H9 (cell line): ENCODE results near the gene ANKRD28. TPM values are rescaled to one million over a fixed set of nuclear protein-coding genes. Genes with fewer than 3 reads are reported as not detected.

Experiments
- DNase-seq: peaks from one replicate; pipeline ENCODE4 v3.0.0-alpha.2; 2017
- H2AFZ ChIP-seq: one replicate; pipeline ENCODE4 v1.6.1; 2013; ENCODE audit warnings: mild to moderate bottlenecking, low read length, control low read depth, moderate library complexity
- H2AK5ac ChIP-seq: 2 replicates; pipeline ENCODE4 v1.6.1; 2013; ENCODE audit warnings: low read length, control low read depth, mixed read lengths; ENCODE audit not compliant: insufficient read length
- H2BK120ac ChIP-seq: one replicate; pipeline ENCODE4 v1.6.1; 2013; ENCODE audit warnings: low read depth, mild to moderate bottlenecking, low read length, control low read depth, inconsistent platforms; ENCODE audit not compliant: poor library complexity, severe bottlenecking
- H2BK12ac ChIP-seq: 2 replicates; pipeline ENCODE4 v1.6.1; 2013; ENCODE audit warnings: low read length, control low read depth, mixed read lengths, low read depth; ENCODE audit not compliant: insufficient read length
- H2BK15ac ChIP-seq: 2 replicates; pipeline ENCODE4 v1.6.1; 2013; ENCODE audit warnings: low read depth, low read length, control low read depth
- H2BK20ac ChIP-seq: one replicate; pipeline ENCODE4 v1.6.1; 2013; ENCODE audit warnings: low read depth, mild to moderate bottlenecking, low read length, control low read depth, inconsistent platforms; ENCODE audit not compliant: poor library complexity, severe bottlenecking
- H2BK5ac ChIP-seq: 2 replicates; pipeline ENCODE4 v1.6.1; 2013; ENCODE audit warnings: low read length, control low read depth, mixed read lengths; ENCODE audit not compliant: insufficient read length
- H3K14ac ChIP-seq: 2 replicates; pipeline ENCODE4 v1.6.1; 2013; ENCODE audit warnings: low read length, control low read depth; ENCODE audit not compliant: insufficient read depth
- H3K18ac ChIP-seq: 2 replicates; pipeline ENCODE4 v1.6.1; 2013; ENCODE audit warnings: low read depth, mild to moderate bottlenecking, mixed read lengths, low read length, control low read depth; ENCODE audit not compliant: insufficient read length
- H3K23ac ChIP-seq: 2 replicates; pipeline ENCODE4 v1.6.1; 2013; ENCODE audit warnings: low read length, control low read depth, mixed read lengths, low read depth; ENCODE audit not compliant: insufficient read length
- H3K23me2 ChIP-seq: 2 replicates; pipeline ENCODE4 v1.6.1; 2013; ENCODE audit warnings: low read depth, mild to moderate bottlenecking, mixed read lengths, low read length, control low read depth; ENCODE audit not compliant: insufficient read length, poor library complexity, severe bottlenecking
- H3K27ac ChIP-seq: 2 replicates; pipeline ENCODE4 v1.5.1; 2013; ENCODE audit warnings: low read length, control low read depth, mixed read lengths, low read depth; ENCODE audit not compliant: insufficient read length
- H3K27me3 ChIP-seq: 2 replicates; pipeline ENCODE4 v1.6.1; 2013; ENCODE audit warnings: low read length, control low read depth, inconsistent platforms; ENCODE audit not compliant: insufficient read depth
- H3K4ac ChIP-seq: 2 replicates; pipeline ENCODE4 v1.6.1; 2013; ENCODE audit warnings: low read depth, mild to moderate bottlenecking, control low read depth, inconsistent platforms, low read length, moderate library complexity
- H3K4me1 ChIP-seq: 2 replicates; pipeline ENCODE4 v1.6.1; 2013; ENCODE audit warnings: low read length, control low read depth, inconsistent platforms; ENCODE audit not compliant: insufficient read depth
- H3K4me2 ChIP-seq: 2 replicates; pipeline ENCODE4 v1.6.1; 2013; ENCODE audit warnings: low read length, control low read depth, mixed read lengths; ENCODE audit not compliant: insufficient read length, insufficient read depth
- H3K56ac ChIP-seq: 2 replicates; pipeline ENCODE4 v1.6.1; 2013; ENCODE audit warnings: low read depth, mild to moderate bottlenecking, mixed read lengths, low read length, control low read depth; ENCODE audit not compliant: insufficient read length
- H3K79me1 ChIP-seq: 2 replicates; pipeline ENCODE4 v1.6.1; 2013; ENCODE audit warnings: low read depth, mild to moderate bottlenecking, moderate library complexity, low read length, control low read depth, inconsistent platforms; ENCODE audit not compliant: insufficient read depth, poor library complexity, severe bottlenecking
- H3K79me2 ChIP-seq: 2 replicates; pipeline ENCODE4 v1.6.1; 2013; ENCODE audit warnings: low read length, control low read depth, inconsistent platforms; ENCODE audit not compliant: insufficient read depth
- H3K9ac ChIP-seq: 2 replicates; pipeline ENCODE4 v1.6.1; 2013; ENCODE audit warnings: low read length, control low read depth, mixed read lengths; ENCODE audit not compliant: insufficient read length; ENCODE audit errors: extremely low read depth
- H3K9me3 ChIP-seq: one replicate; pipeline ENCODE4 v1.6.1; 2013; ENCODE audit warnings: low read depth, low read length, inconsistent platforms; ENCODE audit not compliant: control insufficient read depth
- H3T11ph ChIP-seq: one replicate; pipeline ENCODE4 v1.6.1; 2013; ENCODE audit warnings: mild to moderate bottlenecking, low read length, control low read depth, inconsistent platforms
- H4K20me1 ChIP-seq: one replicate; pipeline ENCODE4 v1.6.1; 2013; ENCODE audit not compliant: control insufficient read depth, insufficient read length, insufficient read depth
- H4K5ac ChIP-seq: 2 replicates; pipeline ENCODE4 v1.6.1; 2013; ENCODE audit warnings: low read depth, mild to moderate bottlenecking, mixed read lengths, low read length, control low read depth; ENCODE audit not compliant: insufficient read length
- H4K8ac ChIP-seq: replicated peaks from 2 replicates; pipeline ENCODE4 v1.6.1; 2013; ENCODE audit warnings: low read length, control low read depth, mixed read lengths, low read depth; ENCODE audit not compliant: insufficient read length
- H4K91ac ChIP-seq: 2 replicates; pipeline ENCODE4 v1.6.1; 2013; ENCODE audit warnings: low read depth, mild to moderate bottlenecking, moderate library complexity, mixed read lengths, low read length, control low read depth; ENCODE audit not compliant: insufficient read length
- H3K27ac Mint-ChIP-seq, 3 experiments: 2 replicates in 2 of 3; 3 replicates in 1 of 3; pipeline ENCODE4 v1.8.0; 2020 to 2021; ENCODE audit warnings: mixed read lengths in 3 of 3, mild to moderate bottlenecking in 1 of 3, moderate library complexity in 1 of 3
- H3K27me3 Mint-ChIP-seq: 2 replicates; pipeline ENCODE4 v1.8.0; 2021; ENCODE audit warnings: low read depth, mild to moderate bottlenecking, moderate library complexity, mixed read lengths
- H3K36me3 Mint-ChIP-seq, 3 experiments: 2 replicates in 2 of 3; 3 replicates in 1 of 3; pipeline ENCODE4 v1.8.0; 2020 to 2021; ENCODE audit warnings: low read depth in 3 of 3, mixed read lengths in 3 of 3; ENCODE audit not compliant: insufficient read depth in 1 of 3
- H3K4me1 Mint-ChIP-seq, 2 experiments: 2 replicates each; pipeline ENCODE4 v1.8.0; 2020; ENCODE audit warnings: mixed read lengths in 2 of 2
- H3K4me3 Mint-ChIP-seq, 2 experiments: 2 replicates in 1 of 2; 3 replicates in 1 of 2; pipeline ENCODE4 v1.8.0; 2020 to 2021; ENCODE audit warnings: mild to moderate bottlenecking in 2 of 2, mixed read lengths in 2 of 2, moderate library complexity in 1 of 2
- H3K9me3 Mint-ChIP-seq, 2 experiments: 2 replicates in 1 of 2; 3 replicates in 1 of 2; pipeline ENCODE4 v1.8.0; 2020; ENCODE audit warnings: mild to moderate bottlenecking in 2 of 2, mixed read lengths in 2 of 2, moderate library complexity in 1 of 2
- WGBS: extraction: QIAGEN DNeasy Blood & Tissue Kit; methylation state at CpG from one replicate; pipeline ENCODE4 v1.1.7; 2013; ENCODE audit warnings: missing lambda C conversion rate, low lambda C conversion rate, mixed read lengths; ENCODE audit not compliant: insufficient read length; ENCODE audit errors: extremely low coverage; 5-methylcytosine and 5-hydroxymethylcytosine counted together
- total RNA-seq: library from RNA; stranded (reverse); gene quantifications from 2 replicates; pipeline ENCODE4 v1.2.1, GENCODE V29; 2021
- TF ChIP-seq, protein P1 (sequence below): fragments of 200-600 bp; sonication (generic); conservative IDR thresholded peaks from 3 replicates; pipeline ENCODE4 v1.8.0; 2021; ENCODE audit warnings: antibody characterized with exemption, mild to moderate bottlenecking

The ANKRD28 gene
- total RNA-seq, 1 experiment from 2014 or later, result 59.0 TPM

- H2AK5ac ChIP-seq, result no peak overlapping the region
- H3K79me2 ChIP-seq, result no peaks in the 10 kb centered on the region
- no peak overlapping the region for H3K4me2 ChIP-seq
- H2BK12ac ChIP-seq, result no peak overlapping the region
- Mint-ChIP-seq H3K4me3 (no peak overlapping the region), H3K4me1 (peaks cover 14 to 22% of the 10 kb centered on the region in 2 experiments), H3K9me3 (no peaks in the 10 kb centered on the region; a peak in 1 of 5 replicates), H3K27ac (no peak overlapping the region), H3K27me3 (no peaks in the 10 kb centered on the region), H3K36me3 (peaks cover 6 to 31% (median 29%) of the 10 kb centered on the region in 3 experiments; a peak in 6 of 7 replicates)
- no CpG with 5 or more reads among the region's 4 CpGs for WGBS
- no peak overlapping the region for H3K56ac ChIP-seq
- H3K14ac ChIP-seq, result no peak overlapping the region
- H2BK20ac ChIP-seq, result no peak overlapping the region
- H3T11ph ChIP-seq, result no peak overlapping the region
- no peak overlapping the region for H2BK120ac ChIP-seq
- no peaks in the 10 kb centered on the region for H4K20me1 ChIP-seq
- H3K27ac ChIP-seq, result no peak overlapping the region
- H2AFZ ChIP-seq, result no peak overlapping the region
- no peak overlapping the region for H4K8ac ChIP-seq
- peaks cover 5% of the 10 kb centered on the region; the same call in 1 of the 2 replicates for H3K4me1 ChIP-seq
- H4K91ac ChIP-seq, result no peak overlapping the region
- H3K27me3 ChIP-seq, result no peaks in the 10 kb centered on the region
- no peak overlapping the region for H2BK5ac ChIP-seq
- H3K23me2 ChIP-seq, result no peaks in the 10 kb centered on the region
- no peak overlapping the region for H3K4ac ChIP-seq
- no peak overlapping the region for H3K9ac ChIP-seq
- TF ChIP-seq, protein P1, sequence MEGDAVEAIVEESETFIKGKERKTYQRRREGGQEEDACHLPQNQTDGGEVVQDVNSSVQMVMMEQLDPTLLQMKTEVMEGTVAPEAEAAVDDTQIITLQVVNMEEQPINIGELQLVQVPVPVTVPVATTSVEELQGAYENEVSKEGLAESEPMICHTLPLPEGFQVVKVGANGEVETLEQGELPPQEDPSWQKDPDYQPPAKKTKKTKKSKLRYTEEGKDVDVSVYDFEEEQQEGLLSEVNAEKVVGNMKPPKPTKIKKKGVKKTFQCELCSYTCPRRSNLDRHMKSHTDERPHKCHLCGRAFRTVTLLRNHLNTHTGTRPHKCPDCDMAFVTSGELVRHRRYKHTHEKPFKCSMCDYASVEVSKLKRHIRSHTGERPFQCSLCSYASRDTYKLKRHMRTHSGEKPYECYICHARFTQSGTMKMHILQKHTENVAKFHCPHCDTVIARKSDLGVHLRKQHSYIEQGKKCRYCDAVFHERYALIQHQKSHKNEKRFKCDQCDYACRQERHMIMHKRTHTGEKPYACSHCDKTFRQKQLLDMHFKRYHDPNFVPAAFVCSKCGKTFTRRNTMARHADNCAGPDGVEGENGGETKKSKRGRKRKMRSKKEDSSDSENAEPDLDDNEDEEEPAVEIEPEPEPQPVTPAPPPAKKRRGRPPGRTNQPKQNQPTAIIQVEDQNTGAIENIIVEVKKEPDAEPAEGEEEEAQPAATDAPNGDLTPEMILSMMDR, result no peak
- DNase-seq, result no peak
- no peak overlapping the region for H2BK15ac ChIP-seq
- no peaks in the 10 kb centered on the region for H3K9me3 ChIP-seq
- no peak overlapping the region for H3K23ac ChIP-seq
- H3K79me1 ChIP-seq, result no peaks in the 10 kb centered on the region
- no peak overlapping the region for H4K5ac ChIP-seq
- H3K18ac ChIP-seq, result no peak overlapping the region
These were observed 150.1 kb downstream of the ANKRD28 start for GRCh38 chr3:15647611-15648167.
